Skeletal muscle satellite cell (primary cell): ENCODE measurements around the gene C6orf141.
"Not testable (repeated sequence)": the region's sequence is repeated elsewhere in the genome, so short reads cannot be mapped to it uniquely, and the experiment has no call there.

Source experiments
- H3K27me3 ChIP-seq: 2 replicates; pipeline ENCODE4 v1.7.0; 2013; ENCODE audit warnings: low read length; ENCODE audit not compliant: control insufficient read depth, insufficient read depth
- H3K36me3 ChIP-seq: 2 replicates; pipeline ENCODE4 v1.7.0; 2013; ENCODE audit warnings: mild to moderate bottlenecking, control low read depth, low read length; ENCODE audit not compliant: insufficient read depth
- H3K4me1 ChIP-seq: 2 replicates; pipeline ENCODE4 v1.7.0; 2013; ENCODE audit warnings: low read length; ENCODE audit not compliant: control insufficient read depth, insufficient read depth
- H3K4me2 ChIP-seq: 2 replicates; pipeline ENCODE4 v1.7.0; 2013; ENCODE audit warnings: mild to moderate bottlenecking, low read length
- H3K4me3 ChIP-seq: 2 replicates; pipeline ENCODE4 v1.7.0; 2013; ENCODE audit warnings: low read length
- H3K9ac ChIP-seq: 2 replicates; pipeline ENCODE4 v1.7.0; 2013; ENCODE audit warnings: mild to moderate bottlenecking, low read depth, low read length, moderate library complexity
- H3K9me3 ChIP-seq: replicated peaks from 2 replicates; pipeline ENCODE4 v1.7.0; 2013; ENCODE audit warnings: mild to moderate bottlenecking, control low read depth, low read length

The C6orf141 gene

GRCh38 chr6:49556429-49556837 is 6.0 kb downstream of the C6orf141 start:
- Histone ChIP-seq H3K36me3 (no peaks in the 10 kb centered on the region), H3K27me3 (peaks cover 14% of the 10 kb centered on the region), H3K4me2 (peak overlapping the region; percentile 19), H3K4me1 (peaks cover 15% of the 10 kb centered on the region), H3K9ac (no peak overlapping the region), H3K4me3 (no peak overlapping the region), H3K9me3 (no peaks in the 10 kb centered on the region)

- no peak overlapping the region for H3K4me2 ChIP-seq
- no peaks in the 10 kb centered on the region for H3K36me3 ChIP-seq
- H3K4me3 ChIP-seq, result no peak overlapping the region
- H3K9ac ChIP-seq, result no peak overlapping the region
- H3K4me1 ChIP-seq, result peaks cover 14% of the 10 kb centered on the region
- H3K27me3 ChIP-seq, result peaks cover 6% of the 10 kb centered on the region
- no peaks in the 10 kb centered on the region for H3K9me3 ChIP-seq
Measured at GRCh38 chr6:49557177-49557576, 6.7 kb downstream of the C6orf141 start.

- H3K4me1 ChIP-seq, result peaks cover 13% of the 10 kb centered on the region
- H3K4me3 ChIP-seq, result no peak overlapping the region
- no peaks in the 10 kb centered on the region for H3K36me3 ChIP-seq
- H3K9me3 ChIP-seq, result no peaks in the 10 kb centered on the region
- H3K27me3 ChIP-seq, result no peaks in the 10 kb centered on the region
- H3K9ac ChIP-seq, result no peak overlapping the region
- H3K4me2 ChIP-seq, result no peak overlapping the region
Measured at GRCh38 chr6:49558238-49558637, 7.8 kb downstream of the C6orf141 start.

GRCh38 chr6:49563006-49563886 is 12.8 kb downstream of the C6orf141 start:
- Histone ChIP-seq H3K9me3 (no peaks in the 10 kb centered on the region), H3K9ac (no peak overlapping the region), H3K4me2 (no peak overlapping the region), H3K36me3 (no peaks in the 10 kb centered on the region), H3K4me3 (no peak overlapping the region), H3K4me1 (no peaks in the 10 kb centered on the region), H3K27me3 (no peaks in the 10 kb centered on the region)

- H3K36me3 ChIP-seq, result no peaks in the 10 kb centered on the region
- no peaks in the 10 kb centered on the region for H3K27me3 ChIP-seq
- no peak overlapping the region for H3K4me3 ChIP-seq
- no peak overlapping the region for H3K9ac ChIP-seq
- no peaks in the 10 kb centered on the region for H3K4me1 ChIP-seq
- no peak overlapping the region for H3K4me2 ChIP-seq
- H3K9me3 ChIP-seq, result no peaks in the 10 kb centered on the region
Measured at GRCh38 chr6:49564552-49564951, 14.1 kb downstream of the C6orf141 start.

GRCh38 chr6:49565261-49565660 is 14.8 kb downstream of the C6orf141 start:
- Histone ChIP-seq H3K9ac (no peak overlapping the region), H3K4me2 (no peak overlapping the region), H3K4me3 (no peak overlapping the region), H3K9me3 (no peaks in the 10 kb centered on the region), H3K4me1 (no peaks in the 10 kb centered on the region), H3K27me3 (no peaks in the 10 kb centered on the region), H3K36me3 (no peaks in the 10 kb centered on the region)

- no peak overlapping the region for H3K4me2 ChIP-seq
- no peaks in the 10 kb centered on the region for H3K36me3 ChIP-seq
- no peak overlapping the region for H3K9ac ChIP-seq
- H3K4me3 ChIP-seq, result no peak overlapping the region
- H3K4me1 ChIP-seq, result no peaks in the 10 kb centered on the region
- H3K9me3 ChIP-seq, result no peaks in the 10 kb centered on the region
- no peaks in the 10 kb centered on the region for H3K27me3 ChIP-seq
Measured at GRCh38 chr6:49565855-49566254, 15.4 kb downstream of the C6orf141 start.

- Histone ChIP-seq H3K9ac (no peak overlapping the region), H3K4me2 (no peak overlapping the region), H3K27me3 (peaks cover 8% of the 10 kb centered on the region), H3K9me3 (no peaks in the 10 kb centered on the region), H3K4me3 (no peak overlapping the region), H3K36me3 (no peaks in the 10 kb centered on the region), H3K4me1 (no peaks in the 10 kb centered on the region)
Measured at GRCh38 chr6:49570474-49571079, 20.1 kb downstream of the C6orf141 start.

GRCh38 chr6:49576618-49577017 is 26.1 kb downstream of the C6orf141 start:
- H3K36me3 ChIP-seq, result no peaks in the 10 kb centered on the region
- no peak overlapping the region for H3K4me2 ChIP-seq
- H3K27me3 ChIP-seq, result peaks cover 8% of the 10 kb centered on the region
- no peak overlapping the region for H3K9ac ChIP-seq
- no peaks in the 10 kb centered on the region for H3K4me1 ChIP-seq
- no peaks in the 10 kb centered on the region for H3K9me3 ChIP-seq
- H3K4me3 ChIP-seq, result no peak overlapping the region

- Histone ChIP-seq H3K4me3 (no peak overlapping the region), H3K36me3 (no peaks in the 10 kb centered on the region), H3K4me2 (no peak overlapping the region), H3K9ac (no peak overlapping the region), H3K4me1 (no peaks in the 10 kb centered on the region), H3K9me3 (no peaks in the 10 kb centered on the region), H3K27me3 (no peaks in the 10 kb centered on the region)
Measured at GRCh38 chr6:49579649-49580048, 29.2 kb downstream of the C6orf141 start.

GRCh38 chr6:49582529-49582928 is 32.1 kb downstream of the C6orf141 start:
- H3K4me2 ChIP-seq, result no peak overlapping the region
- no peaks in the 10 kb centered on the region for H3K4me1 ChIP-seq
- H3K36me3 ChIP-seq, result no peaks in the 10 kb centered on the region
- H3K27me3 ChIP-seq, result no peaks in the 10 kb centered on the region
- no peak overlapping the region for H3K9ac ChIP-seq
- no peak overlapping the region for H3K4me3 ChIP-seq
- no peaks in the 10 kb centered on the region for H3K9me3 ChIP-seq

GRCh38 chr6:49587262-49587661 is 36.8 kb downstream of the C6orf141 start:
- H3K4me3 ChIP-seq, H3K4me2 ChIP-seq, H3K9ac ChIP-seq, H3K9me3 ChIP-seq, H3K4me1 ChIP-seq, H3K36me3 ChIP-seq, H3K27me3 ChIP-seq: not testable (repeated sequence)
